Adipocyte (in vitro differentiated cells): ENCODE data around the gene SLC38A3.
A peak's percentile ranks its signal among the peaks of the same experiment; 100 is the strongest.

Source experiments
- DNase-seq: peaks from one replicate; pipeline ENCODE4 v3.0.0-alpha.2; 2015; ENCODE audit warnings: low read depth
- H3K27me3 ChIP-seq: replicated peaks from 2 replicates; pipeline ENCODE4 v1.7.0; 2013; ENCODE audit warnings: mild to moderate bottlenecking, low read length, moderate library complexity; ENCODE audit not compliant: control insufficient read depth, insufficient read depth
- H3K36me3 ChIP-seq: 2 replicates; pipeline ENCODE4 v1.7.0; 2013; ENCODE audit warnings: low read length, mild to moderate bottlenecking, moderate library complexity; ENCODE audit not compliant: control insufficient read depth, insufficient read depth, severe bottlenecking
- H3K4me1 ChIP-seq: 2 replicates; pipeline ENCODE4 v1.7.0; 2013; ENCODE audit warnings: mild to moderate bottlenecking, low read length, moderate library complexity; ENCODE audit not compliant: control insufficient read depth, insufficient read depth
- H3K4me3 ChIP-seq: 2 replicates; pipeline ENCODE4 v1.7.0; 2013; ENCODE audit warnings: mild to moderate bottlenecking, low read length, moderate library complexity
- H3K9ac ChIP-seq: 2 replicates; pipeline ENCODE4 v1.7.0; 2013; ENCODE audit warnings: mild to moderate bottlenecking, low read length, moderate library complexity
- H3K9me3 ChIP-seq: 2 replicates; pipeline ENCODE4 v1.7.0; 2013; ENCODE audit warnings: mild to moderate bottlenecking, low read length, moderate library complexity; ENCODE audit not compliant: control insufficient read depth

SLC38A3 gene

DNA sequence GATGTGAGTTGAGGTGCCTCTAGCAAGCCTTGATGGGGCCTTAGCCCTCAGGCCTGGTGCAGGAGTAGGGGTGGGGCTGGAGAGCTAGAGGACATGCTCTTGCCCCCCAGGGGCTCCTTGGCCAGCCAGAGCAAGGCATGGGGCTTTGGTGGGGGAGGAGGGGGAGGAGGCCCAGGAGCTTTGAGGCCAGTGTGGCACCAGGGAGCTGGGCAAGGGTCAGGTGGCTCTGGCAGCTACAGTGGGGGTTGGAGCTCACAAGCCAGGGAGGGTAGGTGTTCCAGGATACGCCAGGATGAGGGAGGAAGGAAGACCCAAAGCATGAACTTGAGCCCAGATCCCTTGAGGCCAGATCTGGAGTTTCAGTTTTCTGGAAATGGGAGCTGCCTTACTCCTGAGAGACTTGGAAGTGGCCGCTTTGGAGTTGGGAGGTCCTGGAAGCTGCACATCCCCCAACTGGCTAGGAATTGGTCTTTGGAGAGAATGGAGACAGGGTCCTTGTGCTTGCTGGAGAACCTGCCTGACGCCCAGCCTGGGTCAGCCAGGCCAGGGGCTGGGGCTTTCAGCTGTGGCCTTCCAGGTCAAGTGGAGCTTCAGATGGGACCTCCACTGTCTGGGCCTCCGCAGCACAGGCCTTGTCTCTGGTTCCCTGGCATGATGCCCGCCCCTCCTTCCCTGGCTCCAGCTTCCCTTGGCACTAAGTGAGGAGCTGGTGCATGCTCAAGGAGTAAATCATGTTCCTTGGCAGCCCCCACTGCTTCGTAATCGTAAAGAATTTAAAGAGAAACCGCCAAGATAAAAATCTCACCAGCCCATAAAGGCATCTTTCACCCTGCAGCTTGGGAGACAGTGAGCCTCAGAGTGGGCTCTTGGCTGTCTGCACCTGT lies 41.3 kb upstream of the SLC38A3 start:
- peak; percentile 97 for DNase-seq
- Histone ChIP-seq H3K27me3 (peaks cover 2% of the 10 kb centered on the region), H3K9me3 (no peaks in the 10 kb centered on the region), H3K4me1 (peaks cover 38% of the 10 kb centered on the region), H3K36me3 (no peaks in the 10 kb centered on the region), H3K9ac (peak overlapping the region; percentile 7), H3K4me3 (no peak overlapping the region)

DNA sequence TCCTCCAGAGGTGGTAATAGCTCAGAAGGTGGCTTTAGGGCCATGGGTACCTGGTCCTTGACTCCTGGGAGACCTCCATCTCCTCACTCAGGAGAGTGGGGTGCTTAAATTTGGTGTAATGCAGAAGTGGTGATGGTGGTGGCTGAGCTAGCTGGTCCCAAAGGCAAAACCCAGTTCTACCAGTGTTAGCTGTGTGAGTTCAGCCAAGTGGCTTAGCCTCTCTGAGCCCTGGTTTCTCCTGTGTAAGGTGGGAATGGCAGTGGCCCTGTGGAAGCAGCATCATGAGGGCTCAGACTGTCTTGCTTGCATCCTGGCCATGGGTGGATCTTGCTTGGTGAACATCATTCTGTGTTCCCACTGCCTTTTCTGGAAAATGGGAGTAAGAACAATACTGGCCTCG lies 40.6 kb upstream of the SLC38A3 start:
- peaks cover 38% of the 10 kb centered on the region for H3K4me1 ChIP-seq

DNA sequence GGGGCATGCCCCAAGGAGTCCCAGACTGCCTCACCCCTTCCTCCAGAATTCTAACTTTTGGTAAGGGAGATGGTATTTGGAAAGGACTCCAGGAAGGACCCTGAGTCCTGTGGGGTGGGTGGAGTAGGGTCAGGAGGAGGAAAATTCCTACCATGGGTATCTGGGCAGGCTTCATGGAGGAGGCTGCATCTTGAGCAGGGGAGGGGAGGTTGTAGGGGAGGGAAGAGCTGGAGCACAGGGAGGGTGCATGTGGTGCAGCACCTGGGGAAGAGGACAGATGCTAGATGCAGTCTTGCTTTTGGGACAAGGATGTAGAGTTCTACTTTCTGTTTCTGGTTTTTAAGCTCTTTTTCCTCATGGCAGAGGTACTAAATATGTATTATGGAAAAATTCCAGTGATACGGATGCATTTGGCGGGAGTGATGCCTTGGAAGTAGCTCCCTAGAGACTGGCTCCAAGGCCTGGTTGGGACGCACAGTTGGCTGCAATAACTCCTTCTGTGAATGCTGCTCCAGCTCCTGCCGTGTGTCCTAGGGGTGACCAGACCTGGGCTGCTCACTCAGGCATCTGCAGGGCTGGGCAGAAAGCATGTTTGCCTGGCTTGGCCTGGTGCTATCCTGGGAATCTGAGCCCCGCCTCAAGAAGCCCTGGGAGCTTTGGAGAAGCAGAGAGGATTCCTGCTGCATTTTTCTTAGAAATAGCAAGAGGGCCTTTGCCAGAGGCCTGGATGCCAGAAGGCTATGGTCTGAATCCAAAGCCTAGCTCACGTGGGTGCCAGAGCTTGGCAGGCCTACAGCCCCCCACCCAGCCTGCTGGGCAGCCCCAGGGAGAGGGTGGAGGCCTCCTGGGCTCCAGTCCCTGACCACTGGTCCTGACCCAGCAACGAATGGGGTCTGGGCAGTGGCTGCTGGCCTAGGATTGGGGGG lies 39.8 kb upstream of the SLC38A3 start:
- Histone ChIP-seq H3K4me1 (peaks cover 38% of the 10 kb centered on the region), H3K9ac (no peak overlapping the region), H3K4me3 (no peak overlapping the region), H3K9me3 (no peaks in the 10 kb centered on the region), H3K36me3 (no peaks in the 10 kb centered on the region), H3K27me3 (no peaks in the 10 kb centered on the region)
- peak; percentile 81 for DNase-seq

More for the DNA sequence above, 40.6 kb upstream of the SLC38A3 start:
- Histone ChIP-seq H3K36me3 (no peaks in the 10 kb centered on the region), H3K9me3 (no peaks in the 10 kb centered on the region), H3K9ac (peak overlapping the region; percentile 7), H3K27me3 (no peaks in the 10 kb centered on the region), H3K4me3 (no peak overlapping the region)
- no peak for DNase-seq

DNA sequence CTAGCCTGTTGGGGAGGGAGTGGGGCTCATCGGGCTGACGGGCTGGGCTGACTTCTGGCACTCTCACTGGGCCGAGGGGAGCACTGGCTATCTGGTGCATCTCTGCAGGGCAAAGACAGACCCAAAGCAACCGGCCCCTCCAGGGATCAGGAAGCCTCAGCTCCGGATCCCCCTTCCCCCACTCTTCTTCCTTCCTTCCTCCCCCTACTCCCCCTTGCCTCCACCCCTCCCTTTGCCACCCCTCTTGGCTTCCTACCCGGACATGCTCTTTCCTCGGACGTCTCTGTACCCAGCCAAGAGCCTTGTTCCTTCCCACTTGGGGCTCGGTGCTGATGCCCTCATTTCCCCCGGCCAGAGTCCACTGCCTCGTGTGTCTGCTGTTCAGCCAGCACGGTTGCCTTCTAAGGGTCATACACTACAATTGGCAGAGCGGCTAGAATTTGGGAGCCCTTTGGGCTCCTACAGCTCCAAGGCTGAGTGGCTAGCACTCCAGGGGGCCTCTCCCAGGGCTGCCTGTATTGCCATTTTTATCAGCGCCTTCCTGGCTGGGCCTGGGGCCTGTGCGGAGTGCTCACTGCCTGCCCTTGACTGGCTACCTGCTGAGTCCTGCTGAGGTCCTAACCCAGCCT lies 39.0 kb upstream of the SLC38A3 start:
- Histone ChIP-seq H3K4me1 (peaks cover 38% of the 10 kb centered on the region), H3K4me3 (no peak overlapping the region), H3K9ac (no peak overlapping the region), H3K36me3 (no peaks in the 10 kb centered on the region), H3K27me3 (no peaks in the 10 kb centered on the region), H3K9me3 (no peaks in the 10 kb centered on the region)
- DNase-seq: peak; percentile 34

DNA sequence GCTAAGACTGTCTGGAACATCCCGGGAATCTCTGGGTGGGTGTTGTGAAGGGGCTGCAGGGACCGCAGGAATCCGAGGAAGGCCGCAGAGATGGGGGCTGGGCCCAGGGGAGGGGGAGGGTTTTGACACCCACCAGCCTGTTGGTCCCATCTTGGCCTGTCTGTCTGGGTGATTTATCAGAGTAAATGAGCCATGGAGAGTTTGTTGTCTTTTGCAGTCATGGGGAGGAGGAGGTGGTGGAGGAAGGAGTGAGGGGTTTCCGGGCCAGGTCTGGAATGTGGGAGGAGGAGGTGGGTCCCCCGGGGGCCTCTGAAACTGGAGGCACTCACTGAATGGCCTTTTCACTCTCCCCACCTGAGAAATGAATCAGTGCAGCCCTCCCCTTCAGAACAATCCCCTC lies 38.5 kb upstream of the SLC38A3 start:
- peaks cover 38% of the 10 kb centered on the region for H3K4me1 ChIP-seq
- DNase-seq: no peak
- no peak overlapping the region for H3K4me3 ChIP-seq

DNA sequence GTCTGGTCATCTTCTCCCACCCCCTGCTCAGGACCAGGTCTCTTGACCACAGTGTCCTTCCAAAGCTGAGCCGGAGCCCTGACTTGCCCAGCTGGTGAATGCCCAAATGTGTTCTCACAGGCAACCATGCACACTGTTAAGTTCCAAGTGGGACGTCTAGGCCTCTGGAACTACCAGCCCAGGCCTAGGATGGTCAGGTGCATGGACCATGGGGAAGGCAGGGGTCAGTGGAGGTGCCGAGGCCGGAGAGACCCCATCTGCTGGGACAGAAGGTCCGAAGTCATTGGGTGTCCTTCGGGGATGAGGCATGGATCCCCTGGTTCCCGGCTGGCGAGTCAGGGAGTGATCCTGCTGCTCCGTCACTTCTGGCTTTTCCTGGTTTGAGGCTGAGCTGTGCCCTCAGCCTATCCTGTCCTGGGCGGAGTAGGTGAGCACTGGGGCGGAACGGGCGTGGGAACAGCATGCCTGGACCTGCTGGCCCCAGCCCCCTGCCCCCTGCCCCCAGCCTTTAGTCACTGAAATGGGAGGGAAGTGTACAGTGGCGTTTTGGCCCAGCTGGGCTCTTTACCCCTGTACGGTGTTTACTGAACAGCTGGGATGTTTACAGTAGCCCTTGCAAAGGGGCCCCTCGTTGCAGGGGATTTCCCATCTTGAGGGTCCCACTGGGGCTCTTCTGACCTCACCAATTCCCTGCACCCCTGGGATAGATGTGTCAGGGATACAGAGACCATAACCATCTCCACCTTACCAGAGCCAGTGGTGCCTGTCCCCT lies 37.8 kb upstream of the SLC38A3 start:
- Histone ChIP-seq H3K9ac (no peak overlapping the region), H3K36me3 (no peaks in the 10 kb centered on the region), H3K4me1 (peaks cover 38% of the 10 kb centered on the region), H3K9me3 (no peaks in the 10 kb centered on the region), H3K4me3 (no peak overlapping the region), H3K27me3 (no peaks in the 10 kb centered on the region)
- no peak for DNase-seq

More for the DNA sequence above, 38.5 kb upstream of the SLC38A3 start:
- Histone ChIP-seq H3K9me3 (no peaks in the 10 kb centered on the region), H3K36me3 (no peaks in the 10 kb centered on the region), H3K27me3 (no peaks in the 10 kb centered on the region), H3K9ac (no peak overlapping the region)

DNA sequence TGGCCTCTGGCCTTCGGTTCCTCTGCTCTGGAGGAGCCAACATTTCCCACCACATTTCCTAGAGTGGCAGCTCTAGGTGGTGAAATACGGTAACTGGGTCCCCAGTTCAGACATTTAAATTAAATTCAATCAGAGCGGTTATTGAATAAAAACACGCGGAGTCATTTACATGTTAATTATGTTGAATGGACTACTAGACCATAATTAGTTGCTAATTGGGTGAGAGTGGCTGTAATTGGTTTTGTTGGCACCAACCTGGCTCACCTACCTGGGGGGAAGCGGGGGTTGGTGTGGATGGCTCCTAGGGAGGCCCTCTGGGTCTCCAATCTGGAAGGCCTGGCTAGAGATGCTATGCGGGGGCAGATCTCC lies 37.2 kb upstream of the SLC38A3 start:
- Histone ChIP-seq H3K36me3 (no peaks in the 10 kb centered on the region), H3K27me3 (peaks cover 1% of the 10 kb centered on the region), H3K9me3 (no peaks in the 10 kb centered on the region), H3K9ac (no peak overlapping the region), H3K4me3 (no peak overlapping the region), H3K4me1 (peaks cover 38% of the 10 kb centered on the region)
- no peak for DNase-seq

DNA sequence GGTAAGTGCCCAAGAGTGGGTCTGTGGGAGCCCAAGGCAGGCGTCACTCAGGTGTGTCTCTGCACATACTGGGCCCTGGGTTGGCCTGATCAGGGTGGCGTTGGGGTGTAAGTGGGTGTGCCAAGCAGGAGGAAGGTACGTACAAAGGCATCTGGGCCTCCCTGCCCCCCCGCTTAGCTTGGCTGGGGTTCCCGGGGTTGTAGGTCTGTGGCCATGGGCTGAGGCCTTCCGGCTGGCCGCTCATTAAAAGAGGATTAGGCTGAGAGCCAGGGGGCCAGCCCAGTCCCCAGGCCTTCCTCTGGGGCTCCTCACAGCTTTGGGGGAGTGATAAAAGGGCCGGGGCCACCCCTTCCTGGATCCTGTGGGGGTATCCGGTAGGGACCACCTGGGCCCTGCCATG lies 36.7 kb upstream of the SLC38A3 start:
- Histone ChIP-seq H3K9me3 (no peaks in the 10 kb centered on the region), H3K9ac (no peak overlapping the region), H3K27me3 (peaks cover 3% of the 10 kb centered on the region), H3K36me3 (no peaks in the 10 kb centered on the region), H3K4me1 (peaks cover 38% of the 10 kb centered on the region), H3K4me3 (no peak overlapping the region)
- no peak for DNase-seq

DNA sequence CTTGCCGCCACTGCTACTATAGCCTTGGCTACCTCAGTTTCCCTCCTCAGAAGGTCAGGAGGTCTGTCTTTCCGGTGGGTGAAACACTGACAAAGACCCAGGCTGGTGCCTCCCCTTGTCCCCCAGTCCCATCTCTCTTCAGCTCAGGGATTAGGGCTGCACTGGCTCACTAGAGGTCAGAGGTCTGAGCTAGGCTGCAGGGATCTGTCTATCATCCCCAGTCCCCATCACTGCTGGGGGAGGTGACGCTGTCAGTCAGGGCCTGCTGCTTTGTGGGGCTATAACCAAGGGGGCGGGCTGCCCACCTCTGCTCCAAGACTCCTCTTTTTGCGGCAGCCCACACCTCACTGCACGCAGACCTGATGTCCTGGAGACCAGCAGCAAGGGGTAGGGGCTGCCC lies 36.3 kb upstream of the SLC38A3 start:
- Histone ChIP-seq H3K4me3 (no peak overlapping the region), H3K9ac (no peak overlapping the region), H3K36me3 (no peaks in the 10 kb centered on the region), H3K9me3 (no peaks in the 10 kb centered on the region), H3K27me3 (peaks cover 3% of the 10 kb centered on the region), H3K4me1 (peaks cover 33% of the 10 kb centered on the region)
- DNase-seq: no peak

DNA sequence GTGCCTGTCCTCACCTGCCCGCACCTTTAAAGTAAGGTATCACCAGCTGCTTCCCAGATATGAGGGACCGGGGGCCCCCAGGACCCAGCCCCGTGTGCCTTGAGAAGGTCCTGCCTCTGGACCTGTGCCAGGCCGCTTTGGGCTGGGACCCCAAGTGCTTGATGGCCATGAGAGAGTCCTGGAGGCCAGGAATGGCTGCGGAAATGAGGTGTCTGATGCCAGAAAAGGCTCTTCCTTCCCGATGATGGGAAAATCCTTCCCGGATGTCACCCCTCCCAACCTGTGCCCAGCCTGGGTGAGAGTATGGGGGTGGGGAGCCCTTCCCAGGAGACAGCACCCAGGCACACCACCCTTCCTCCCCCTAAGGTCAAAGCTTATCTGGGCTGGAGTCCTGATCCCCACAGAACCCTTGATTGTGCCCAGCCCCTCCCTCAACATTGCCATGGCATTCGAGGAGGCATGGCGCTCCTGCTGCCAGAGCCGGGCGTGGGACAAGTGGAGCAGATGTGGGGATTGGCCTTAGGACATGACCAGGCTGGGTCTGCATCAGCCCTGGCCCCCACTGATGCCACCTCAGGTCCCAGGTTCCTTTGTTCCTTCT lies 35.7 kb upstream of the SLC38A3 start:
- Histone ChIP-seq H3K9ac (no peak overlapping the region), H3K9me3 (no peaks in the 10 kb centered on the region), H3K36me3 (no peaks in the 10 kb centered on the region), H3K4me3 (no peak overlapping the region), H3K4me1 (peaks cover 28% of the 10 kb centered on the region), H3K27me3 (peaks cover 5% of the 10 kb centered on the region)
- DNase-seq: no peak
